Gastroesophageal sphincter (tissue), 4 donors: ENCODE measurements around the gene RIPOR1. TPM values are rescaled to one million over a fixed set of nuclear protein-coding genes. Genes with fewer than 3 reads are reported as not detected.

Source experiments
- ATAC-seq: fragments of 150-250 bp; one replicate; pipeline ENCODE4 v1.9.1; 2016; ENCODE audit warnings: mild to moderate bottlenecking, moderate library complexity
- H3K27ac ChIP-seq, 4 donors: fragments of 200-600 bp; sonication (generic) in 3 of 4; 1 replicate in 3 of 4; 2 replicates in 1 of 4; pipeline ENCODE4 v1.5.1; 2016 to 2019
- H3K27me3 ChIP-seq: fragments of 200-600 bp; sonication (generic); one replicate; pipeline ENCODE4 v1.5.1; 2019
- H3K36me3 ChIP-seq, 2 donors: fragments of 200-600 bp; sonication (generic); one replicate each; pipeline ENCODE4 v1.5.1; 2019; ENCODE audit warnings: control low read depth in 1 of 2
- H3K4me1 ChIP-seq, 3 donors: fragments of 200-600 bp; sonication (generic); 1 replicate in 2 of 3; 2 replicates in 1 of 3; pipeline ENCODE4 v1.5.1; 2016 to 2019; ENCODE audit warnings: control low read depth in 2 of 3
- H3K4me3 ChIP-seq, 2 donors: fragments of 200-600 bp; sonication (generic); one replicate each; pipeline ENCODE4 v1.5.1; 2019; ENCODE audit warnings: mild to moderate bottlenecking in 1 of 2, moderate library complexity in 1 of 2
- H3K9me3 ChIP-seq, 3 donors: fragments of 200-600 bp; sonication (generic); one replicate each; pipeline ENCODE4 v1.5.1; 2017 to 2019; ENCODE audit warnings: control low read depth in 2 of 3
- EP300 ChIP-seq: sonication (generic); formaldehyde crosslinking; IDR thresholded peaks from one replicate; pipeline ENCODE4 v1.6.1; 2017; ENCODE audit warnings: antibody characterized with exemption, mild to moderate bottlenecking
- POLR2A ChIP-seq, 2 donors: fragments of 450-650 bp; IDR thresholded peaks; one replicate each; pipeline ENCODE4 v1.6.1; 2017; ENCODE audit warnings: antibody characterized with exemption in 2 of 2, mild to moderate bottlenecking in 2 of 2, moderate library complexity in 1 of 2
- POLR2AphosphoS5 ChIP-seq: sonication (generic); formaldehyde crosslinking; IDR thresholded peaks from one replicate; pipeline ENCODE4 v1.6.1; 2017; ENCODE audit warnings: antibody characterized with exemption
- WGBS, 2 donors: methylation state at CpG; one replicate each; pipeline ENCODE4 v1.1.5; 2018; ENCODE audit warnings: low coverage in 1 of 2; 5-methylcytosine and 5-hydroxymethylcytosine counted together
- total RNA-seq, 4 donors: library from RNA; depleted of rRNA; stranded (reverse); fragments of >200 nt; gene quantifications; one replicate each; pipeline ENCODE4 v1.1.0, GENCODE V29; 2016
- TF ChIP-seq, protein P1 (sequence below), 4 experiments: fragments of 200-600 bp in 2 of 4; fragments of 450-650 bp in 2 of 4; sonication (generic) in 1 of 4; IDR thresholded peaks; one replicate each; pipeline ENCODE4 v1.5.1; 2017 to 2019; ENCODE audit warnings: antibody characterized with exemption in 4 of 4, mild to moderate bottlenecking in 2 of 4, moderate library complexity in 2 of 4

Gene RIPOR1
- total RNA-seq, 4 donors from 2014 or later: 43.3 to 112 (median 64.9) TPM

DNA sequence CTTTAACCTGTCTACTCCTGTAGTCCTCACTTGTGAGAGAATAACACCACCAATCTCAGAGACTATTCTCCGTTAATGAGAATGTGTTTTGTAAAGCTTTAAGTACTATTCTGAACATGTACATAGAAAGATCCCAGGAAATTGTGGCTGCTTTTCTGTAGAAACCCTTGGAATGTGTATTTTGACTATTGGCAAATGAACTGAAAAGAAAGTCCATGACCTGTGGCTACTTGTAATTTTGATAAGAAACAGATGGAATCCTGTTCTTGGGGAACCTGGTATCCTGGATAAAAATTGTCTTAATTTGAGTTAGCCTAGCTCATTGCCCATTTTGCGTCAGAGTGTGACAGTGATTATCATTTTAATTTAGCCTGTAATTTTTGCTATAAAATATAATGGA, 42.8 kb downstream of the RIPOR1 start:
- no peaks in the 10 kb centered on the region for H3K27me3 ChIP-seq
- ATAC-seq: no peak
- TF ChIP-seq, protein P1, sequence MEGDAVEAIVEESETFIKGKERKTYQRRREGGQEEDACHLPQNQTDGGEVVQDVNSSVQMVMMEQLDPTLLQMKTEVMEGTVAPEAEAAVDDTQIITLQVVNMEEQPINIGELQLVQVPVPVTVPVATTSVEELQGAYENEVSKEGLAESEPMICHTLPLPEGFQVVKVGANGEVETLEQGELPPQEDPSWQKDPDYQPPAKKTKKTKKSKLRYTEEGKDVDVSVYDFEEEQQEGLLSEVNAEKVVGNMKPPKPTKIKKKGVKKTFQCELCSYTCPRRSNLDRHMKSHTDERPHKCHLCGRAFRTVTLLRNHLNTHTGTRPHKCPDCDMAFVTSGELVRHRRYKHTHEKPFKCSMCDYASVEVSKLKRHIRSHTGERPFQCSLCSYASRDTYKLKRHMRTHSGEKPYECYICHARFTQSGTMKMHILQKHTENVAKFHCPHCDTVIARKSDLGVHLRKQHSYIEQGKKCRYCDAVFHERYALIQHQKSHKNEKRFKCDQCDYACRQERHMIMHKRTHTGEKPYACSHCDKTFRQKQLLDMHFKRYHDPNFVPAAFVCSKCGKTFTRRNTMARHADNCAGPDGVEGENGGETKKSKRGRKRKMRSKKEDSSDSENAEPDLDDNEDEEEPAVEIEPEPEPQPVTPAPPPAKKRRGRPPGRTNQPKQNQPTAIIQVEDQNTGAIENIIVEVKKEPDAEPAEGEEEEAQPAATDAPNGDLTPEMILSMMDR (IDR thresholded peaks at IDR 0.05): no peak
- TF ChIP-seq POLR2AphosphoS5: no peak
- TF ChIP-seq EP300: no peak
- TF ChIP-seq POLR2A (IDR thresholded peaks at IDR 0.05): no peak
- no peak overlapping the region for H3K27ac ChIP-seq
- 81 to 94% methylated on average over 2 of the region's 2 CpGs for WGBS, 2 donors
- H3K36me3 ChIP-seq: peaks cover 0 to 37% of the 10 kb centered on the region in 2 donors
- H3K9me3 ChIP-seq: no peaks in the 10 kb centered on the region
- peaks cover 0 to 8% (median 0%) of the 10 kb centered on the region in 3 donors for H3K4me1 ChIP-seq
- H3K4me3 ChIP-seq: no peak overlapping the region

GRCh38 chr16:67571981-67572431, 43.4 kb downstream of the RIPOR1 start:
- TF ChIP-seq EP300: no peak
- TF ChIP-seq POLR2A (IDR thresholded peaks at IDR 0.05): no peak
- TF ChIP-seq, protein P1 (IDR thresholded peaks at IDR 0.05): no peak
- TF ChIP-seq POLR2AphosphoS5: no peak
- H3K27ac ChIP-seq: no peak overlapping the region
- H3K27me3 ChIP-seq: no peaks in the 10 kb centered on the region
- no peak for ATAC-seq
- H3K9me3 ChIP-seq: no peaks in the 10 kb centered on the region
- H3K36me3 ChIP-seq: peaks cover 0 to 37% of the 10 kb centered on the region in 2 donors
- H3K4me3 ChIP-seq: no peak overlapping the region
- H3K4me1 ChIP-seq: peaks cover 0 to 8% (median 0%) of the 10 kb centered on the region in 3 donors
- 35 to 60% methylated on average over 4 of the region's 4 CpGs for WGBS, 2 donors

- Histone ChIP-seq H3K4me3 (no peak overlapping the region), H3K27ac (no peak overlapping the region), H3K9me3 (no peaks in the 10 kb centered on the region), H3K27me3 (no peaks in the 10 kb centered on the region), H3K36me3 (peaks cover 0 to 20% of the 10 kb centered on the region in 2 donors), H3K4me1 (no peaks in the 10 kb centered on the region)
- WGBS, 2 donors: 86% methylated on average over 3 to 4 of the region's 4 CpGs
- ATAC-seq: no peak
- TF ChIP-seq, protein P1 (IDR thresholded peaks at IDR 0.05): no peak
- TF ChIP-seq POLR2A (IDR thresholded peaks at IDR 0.05) (no peak), EP300 (no peak)
Observed at GRCh38 chr16:67579686-67580085, 51.1 kb downstream of the RIPOR1 start.

GRCh38 chr16:67580202-67580601, 51.6 kb downstream of the RIPOR1 start:
- peaks cover 0 to 15% of the 10 kb centered on the region in 2 donors for H3K36me3 ChIP-seq
- TF ChIP-seq POLR2AphosphoS5 (no peak), POLR2A (IDR thresholded peaks at IDR 0.05) (no peak), EP300 (no peak)
- TF ChIP-seq, protein P1 (IDR thresholded peaks at IDR 0.05): no peak
- no peak for ATAC-seq
- H3K27me3 ChIP-seq: no peaks in the 10 kb centered on the region
- WGBS, 2 donors: 99 to 100% methylated on average over 4 of the region's 4 CpGs
- H3K4me3 ChIP-seq: no peak overlapping the region
- no peaks in the 10 kb centered on the region for H3K9me3 ChIP-seq
- H3K27ac ChIP-seq: no peak overlapping the region
- H3K4me1 ChIP-seq: no peaks in the 10 kb centered on the region

DNA sequence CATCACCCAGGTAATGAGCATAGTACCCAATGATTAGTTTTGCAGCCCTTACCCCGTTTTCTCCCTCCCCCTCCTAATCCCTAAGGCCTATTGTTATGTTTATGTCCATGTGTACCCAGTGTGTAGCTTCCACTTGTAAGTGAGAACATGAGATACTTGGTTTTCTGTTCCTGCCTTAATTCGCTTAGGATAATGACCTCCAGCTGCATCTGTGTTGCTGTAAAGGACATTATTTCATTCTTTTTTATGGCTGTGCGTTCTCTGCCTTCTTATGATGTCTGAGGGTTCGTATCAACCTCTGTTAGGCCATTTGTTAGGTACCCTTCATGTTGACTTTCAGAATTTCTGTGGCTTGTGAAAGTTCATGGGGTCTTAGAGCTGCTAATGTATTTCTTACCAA, 64.7 kb downstream of the RIPOR1 start:
- Histone ChIP-seq H3K36me3 (peaks cover 0 to 6% of the 10 kb centered on the region in 2 donors), H3K27ac (no peak overlapping the region), H3K9me3 (no peaks in the 10 kb centered on the region), H3K27me3 (no peaks in the 10 kb centered on the region), H3K4me3 (no peak overlapping the region), H3K4me1 (peaks cover 0 to 20% (median 7%) of the 10 kb centered on the region in 3 donors)
- WGBS, 2 donors: 80 to 89% methylated on average over 4 of the region's 4 CpGs
- ATAC-seq: no peak
- TF ChIP-seq POLR2A (IDR thresholded peaks at IDR 0.05) (no peak), POLR2AphosphoS5 (no peak), EP300 (no peak)
- TF ChIP-seq, protein P1 (IDR thresholded peaks at IDR 0.05): no peak
